Lung (tissue), 10 donors: ENCODE data around the gene CD8A. TPM values are rescaled to one million over a fixed set of nuclear protein-coding genes. Genes with fewer than 3 reads are reported as not detected.
"Not testable (repeated sequence)": the region's sequence is repeated elsewhere in the genome, so short reads cannot be mapped to it uniquely, and the experiment has no call there.

ENCODE experiments used
- ATAC-seq: fragments of 200-7000 bp; cut with Tn5 transposase; one replicate; pipeline ENCODE4 v1.9.1; 2020; ENCODE audit warnings: moderate number of reproducible peaks; ENCODE audit not compliant: insufficient read depth, low FRiP score
- DNase-seq, 3 donors: peaks; one replicate each; pipeline ENCODE4 v3.0.0-alpha.2; 2013 to 2017
- H3K27ac ChIP-seq, 2 donors: one replicate each; pipeline ENCODE4 v1.5.1; 2013; ENCODE audit warnings: mild to moderate bottlenecking in 2 of 2, moderate library complexity in 2 of 2, control low read depth in 1 of 2, inconsistent platforms in 1 of 2, low read depth in 1 of 2, low read length in 1 of 2
- H3K27me3 ChIP-seq, 3 donors: one replicate each; pipeline ENCODE4 v1.5.1; 2013; ENCODE audit warnings: low read length in 2 of 3; ENCODE audit not compliant: control insufficient read depth in 3 of 3, insufficient read depth in 3 of 3
- H3K36me3 ChIP-seq, 4 donors: one replicate each; pipeline ENCODE4 v1.5.1; 2013; ENCODE audit warnings: low read length in 4 of 4, mild to moderate bottlenecking in 1 of 4, moderate library complexity in 1 of 4; ENCODE audit not compliant: control insufficient read depth in 4 of 4, insufficient read depth in 4 of 4
- H3K4me1 ChIP-seq, 5 donors: one replicate each; pipeline ENCODE4 v1.5.1; 2013; ENCODE audit warnings: low read length in 5 of 5, mild to moderate bottlenecking in 2 of 5, moderate library complexity in 1 of 5; ENCODE audit not compliant: control insufficient read depth in 5 of 5, insufficient read depth in 5 of 5
- H3K4me3 ChIP-seq: one replicate; pipeline ENCODE4 v1.5.1; 2013; ENCODE audit warnings: mild to moderate bottlenecking, control low read depth, moderate library complexity
- H3K9ac ChIP-seq, 2 donors: one replicate each; pipeline ENCODE4 v1.5.1; 2013; ENCODE audit warnings: low read length in 2 of 2, control low read depth in 1 of 2; ENCODE audit not compliant: insufficient read depth in 1 of 2
- H3K9me3 ChIP-seq, 4 donors: one replicate each; pipeline ENCODE4 v1.5.1; 2013; ENCODE audit warnings: low read length in 3 of 4, mild to moderate bottlenecking in 1 of 4, moderate library complexity in 1 of 4; ENCODE audit not compliant: control insufficient read depth in 4 of 4, insufficient read depth in 3 of 4
- WGBS, 2 donors: extraction: QIAGEN DNeasy Blood & Tissue Kit; methylation state at CpG; one replicate each; pipeline ENCODE4 v1.1.7; 2013; 5-methylcytosine and 5-hydroxymethylcytosine counted together
- polyA plus RNA-seq, 2 donors: library from polyadenylated mRNA; stranded (reverse); fragments of 200-250 nt; gene quantifications; one replicate each; pipeline ENCODE4 v1.2.1, GENCODE V29; 2013
- total RNA-seq, 2 donors: library from RNA; depleted of rRNA in 1 of 2; stranded (reverse); fragments of >200 nt in 1 of 2; gene quantifications; one replicate each; pipeline ENCODE4 v1.2.1, GENCODE V29; 2014 to 2021
- donor health status: Bipolar disorder and iron deficiency.
- donor health status: healthy.
- donor health status: DM: yes; HTN: yes; CAD: no.

The CD8A gene
- total and polyA plus RNA-seq, 4 donors, result 1.1 to 3.7 (median 3.0) TPM

DNA sequence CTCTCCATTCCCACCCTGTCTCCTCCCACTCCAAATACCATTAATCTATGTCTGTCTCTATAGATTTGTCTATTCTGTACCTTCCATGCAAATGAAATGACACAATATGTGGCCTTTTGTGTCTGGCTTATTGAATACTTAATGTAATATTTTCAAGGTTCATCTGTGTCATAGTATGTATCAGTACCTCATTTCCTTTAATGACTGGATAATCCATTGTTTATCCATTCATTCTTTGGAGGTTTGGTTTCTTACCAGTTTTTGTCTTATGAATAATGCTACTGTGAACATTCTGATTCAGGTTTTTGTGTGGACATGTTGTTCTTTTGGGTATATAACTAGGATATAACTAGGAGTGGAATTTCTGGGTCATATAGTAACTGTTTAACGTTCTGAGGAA is 55.8 kb downstream of the CD8A start:
- H3K9ac ChIP-seq, H3K27ac ChIP-seq, DNase-seq, H3K4me3 ChIP-seq, H3K27me3 ChIP-seq, H3K9me3 ChIP-seq, H3K36me3 ChIP-seq, H3K4me1 ChIP-seq, ATAC-seq: not testable (repeated sequence)
- no CpG with 5 or more reads among the region's 1 CpG for WGBS, 2 donors

Other genes starting within 250 kb of the CD8A start
- 100 to 1,000 TPM in 1 of 2 donors, 10 to 100 TPM in 1; 72.8 to 126 TPM for gene CHMP3, start 227.5 kb downstream of the CD8A start, total RNA-seq
- 100 to 1,000 TPM in 1 of 2 donors, 10 to 100 TPM in 1; 49.4 to 127 TPM for gene CHMP3, start 227.5 kb downstream of the CD8A start, polyA plus RNA-seq
- gene RNF103, start 167.0 kb downstream of the CD8A start, total RNA-seq, result 10 to 100 TPM; 24.0 to 46.0 TPM
- gene RNF103, start 167.0 kb downstream of the CD8A start, polyA plus RNA-seq, result 10 to 100 TPM; 11.8 to 14.9 TPM
- gene RMND5A, start 70.6 kb downstream of the CD8A start, total RNA-seq, result 10 to 100 TPM; 23.2 to 73.1 TPM
- 10 to 100 TPM in 1 of 2 donors, 1 to 10 TPM in 1; 8.9 to 10.1 TPM for gene RMND5A, start 70.6 kb downstream of the CD8A start, polyA plus RNA-seq
- under 1 TPM; 0.28 to 0.77 TPM for gene CD8B, start 71.0 kb upstream of the CD8A start, total RNA-seq
- 1 to 10 TPM; 1.5 to 2.1 TPM for gene CD8B, start 71.0 kb upstream of the CD8A start, polyA plus RNA-seq
- 1 to 10 TPM in 1 of 2 donors, not detected in 1; 9.1 TPM for gene RGPD1, start 151.2 kb upstream of the CD8A start, total RNA-seq
- 1 to 10 TPM; 1.2 to 1.6 TPM for gene RGPD1, start 151.2 kb upstream of the CD8A start, polyA plus RNA-seq
- 1 to 10 TPM in 1 of 2 donors, under 1 TPM in 1; 0.92 to 8.3 TPM for gene PLGLB1, start 230.9 kb upstream of the CD8A start, total RNA-seq
- gene PLGLB1, start 230.9 kb upstream of the CD8A start, polyA plus RNA-seq, result 1 to 10 TPM in 1 of 2 donors, under 1 TPM in 1; 0.72 to 1.8 TPM